GM12878 (cell line): Measurements from ENCODE around the gene SEC23IP. TPM values are rescaled to one million over a fixed set of nuclear protein-coding genes. Genes with fewer than 3 reads are reported as not detected.

ENCODE experiments used
- ATAC-seq: fragments of 200-7000 bp; cut with Tn5 transposase; 3 replicates; pipeline ENCODE4 v1.9.1; 2020; ENCODE audit warnings: mild to moderate bottlenecking, moderate library complexity
- BruUV-seq: library from RNA; stranded (reverse); fragments of 400-500 nt; replicated peaks from 2 replicates; lab custom pipeline; 2021; lab: Mats Ljungman, UMichigan
- CTCF ChIA-PET: fragments of 300-600 bp; sonication (Branson Sonifier 250); formaldehyde crosslinking; extraction: SDS; loops from one replicate; lab custom pipeline; 2021; ENCODE audit warnings: inconsistent platforms; lab: Yijun Ruan, JAX
- POLR2A ChIA-PET: fragments of 350-600 bp; formaldehyde crosslinking; extraction: SDS; loops from one replicate; lab custom pipeline; 2021; ENCODE audit warnings: inconsistent platforms; lab: Charles Lee
- RAD21 ChIA-PET: fragments of 300-600 bp; sonication (Branson Sonifier 250); formaldehyde crosslinking; loops from one replicate; lab custom pipeline; 2023; ENCODE audit warnings: antibody characterized with exemption; ENCODE audit not compliant: unreplicated experiment; lab: Charles Lee
- SMC1A ChIA-PET: fragments of 300-600 bp; sonication (Branson Sonifier 250); formaldehyde crosslinking; loops from one replicate; lab custom pipeline; 2023; ENCODE audit not compliant: unreplicated experiment, uncharacterized antibody; lab: Charles Lee
- DNase-seq: peaks from one replicate; pipeline ENCODE4 v3.0.0-alpha.2; 2011; ENCODE audit warnings: low read depth, low spot score
- FAIRE-seq: peaks from 3 replicates; lab custom pipeline; 2011; peaks lifted over from hg19 to GRCh38; lab: Jason Lieb, UNC
- H2AFZ ChIP-seq: 2 replicates; pipeline ENCODE4 v1.6.0; 2011; ENCODE audit warnings: low read depth, low read length, control low read depth; ENCODE audit not compliant: control insufficient read depth
- H3K27ac ChIP-seq: 2 replicates; pipeline ENCODE4 v1.5.1; 2011; ENCODE audit warnings: control low read depth; ENCODE audit not compliant: control insufficient read depth, insufficient read depth
- H3K27me3 ChIP-seq, 2 experiments: replicated peaks in 1 of 2; 2 replicates each; pipeline versions ENCODE4 v1.6.0 to v1.6.1; 2011; ENCODE audit warnings: low read length in 1 of 2; ENCODE audit not compliant: control insufficient read depth in 2 of 2, insufficient read depth in 2 of 2
- H3K36me3 ChIP-seq, 2 experiments: 2 replicates each; pipeline ENCODE4 v1.5.1; 2011; ENCODE audit warnings: low read length in 1 of 2; ENCODE audit not compliant: control insufficient read depth in 2 of 2, insufficient read depth in 2 of 2
- H3K4me1 ChIP-seq: 2 replicates; pipeline ENCODE4 v1.6.1; 2011; ENCODE audit warnings: mild to moderate bottlenecking, low read length, moderate library complexity, mixed read lengths; ENCODE audit not compliant: control insufficient read depth, insufficient read depth
- H3K4me2 ChIP-seq: 2 replicates; pipeline ENCODE4 v1.6.0; 2011; ENCODE audit warnings: control low read depth; ENCODE audit not compliant: control insufficient read depth, insufficient read depth
- H3K4me3 ChIP-seq: fragments of 200-600 bp; sonication (generic); 2 replicates; pipeline ENCODE4 v1.5.1; 2016
- H3K79me2 ChIP-seq: 2 replicates; pipeline ENCODE4 v1.6.0; 2011; ENCODE audit warnings: low read length; ENCODE audit not compliant: control insufficient read depth, insufficient read depth
- H3K9ac ChIP-seq: 2 replicates; pipeline ENCODE4 v1.8.0; 2011; ENCODE audit warnings: low read length, control low read depth, mixed read lengths; ENCODE audit not compliant: control insufficient read depth, insufficient read depth
- H3K9me3 ChIP-seq: replicated peaks from 3 replicates; pipeline ENCODE4 v1.5.1; 2011; ENCODE audit warnings: mild to moderate bottlenecking, low read length; ENCODE audit not compliant: control insufficient read depth, insufficient read depth
- H4K20me1 ChIP-seq: 2 replicates; pipeline ENCODE4 v1.6.0; 2011; ENCODE audit not compliant: control insufficient read depth, insufficient read depth
- MEF2B ChIP-seq: fragments of 450-650 bp; IDR thresholded peaks from 2 replicates; pipeline ENCODE4 v1.6.1; 2018; ENCODE audit warnings: mild to moderate bottlenecking, moderate library complexity; ENCODE audit not compliant: partially characterized antibody, poor library complexity, severe bottlenecking
- ZSCAN29 ChIP-seq: fragments of 450-650 bp; IDR thresholded peaks from 2 replicates; pipeline ENCODE4 v1.6.1; 2017; ENCODE audit warnings: mild to moderate bottlenecking, moderate library complexity
- WGBS: methylation state at CpG from one replicate; pipeline ENCODE4 v1.1.6; 2016; ENCODE audit warnings: low lambda C conversion rate; ENCODE audit not compliant: insufficient replicate concordance, insufficient coverage; ENCODE audit errors: missing lambda C conversion rate; 5-methylcytosine and 5-hydroxymethylcytosine counted together
- in situ Hi-C: fragments of 300-500 bp; cut with MboI; formaldehyde crosslinking; loops from 9 replicates; pipeline ENCODE4 v1.14.3; 2018; ENCODE audit warnings: mixed read lengths
- intact Hi-C: fragments of 100-400 bp; cut with micrococcal nuclease; formaldehyde crosslinking; loops from one replicate; pipeline ENCODE4 v1.14.2; 2022; ENCODE audit not compliant: unreplicated experiment
- polyA plus RNA-seq, 11 experiments: library from polyadenylated mRNA; depleted of rRNA in 4 of 11; unstranded in 6 of 11; stranded (reverse) in 5 of 11; fragments of >200 nt; fragmentation: Nextera tagmentation in 4 of 11; fragmentation: Illumina TruSeq in 1 of 11; extraction: Ambion mirVana in 4 of 11; extraction: Trizol in 1 of 11; gene quantifications; 1 replicate in 1 of 11; 2 replicates in 10 of 11; pipeline versions ENCODE4 v1.2.1 to v1.2.3, GENCODE V29; 2011 to 2016; ENCODE audit warnings: inconsistent platforms in 2 of 11, missing spikeins in 2 of 11, low read depth in 1 of 11
- total RNA-seq, 4 experiments: library from RNA; depleted of rRNA in 3 of 4; stranded (reverse); fragments of >200 nt in 3 of 4; fragmentation: Illumina TruSeq in 1 of 4; extraction: Trizol in 1 of 4; gene quantifications; 2 replicates each; pipeline versions ENCODE4 v1.2.1 to v1.2.3, GENCODE V29; 2013 to 2021
- TF ChIP-seq, protein P1 (sequence below): IDR thresholded peaks from 2 replicates; pipeline ENCODE4 v1.6.1; 2012; ENCODE audit warnings: low read depth, low read length, improper control_type of control experiment
- TF ChIP-seq, protein P2 (sequence below): fragments of 450-650 bp; formaldehyde crosslinking; IDR thresholded peaks from 2 replicates; pipeline ENCODE4 v1.5.0; 2022; ENCODE audit warnings: mild to moderate bottlenecking, missing genetic modification characterization
- TF ChIP-seq, protein P3 (sequence below): fragments of 450-650 bp; IDR thresholded peaks from 2 replicates; pipeline ENCODE4 v1.6.1; 2014; ENCODE audit warnings: mild to moderate bottlenecking
- TF ChIP-seq, protein P4 (sequence below): fragments of 450-650 bp; IDR thresholded peaks from 2 replicates; pipeline ENCODE4 v1.6.1; 2016; ENCODE audit warnings: mild to moderate bottlenecking

The SEC23IP gene
- total and polyA plus RNA-seq, 10 of the 15 experiments (the other 5 are each of a cell fraction or from before 2014, with no cell fraction given), result 15.1 to 82.5 (median 36.0) TPM

DNA sequence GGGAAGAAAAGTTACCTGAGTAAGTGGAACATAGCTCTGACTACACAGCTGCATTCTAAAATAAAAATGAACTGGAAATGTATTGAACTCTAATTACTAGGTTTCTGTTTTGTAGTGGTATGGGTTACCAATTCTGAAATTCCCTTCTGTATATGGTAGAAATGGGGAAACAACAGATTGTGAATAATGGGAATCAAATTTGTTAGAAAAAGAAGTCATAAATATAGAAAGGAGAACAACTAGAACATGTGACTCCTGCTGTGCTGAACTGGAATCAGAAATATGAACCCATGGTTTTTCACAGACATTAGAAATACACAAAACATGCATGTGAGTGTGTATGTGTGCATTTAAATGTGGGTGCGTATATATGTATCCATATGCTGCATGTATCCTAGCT is 46.9 kb upstream of the SEC23IP start:
- Histone ChIP-seq H3K9ac (no peak overlapping the region), H3K4me2 (no peak overlapping the region), H3K27me3 (no peaks in the 10 kb centered on the region), H3K4me3 (no peak overlapping the region), H3K9me3 (no peaks in the 10 kb centered on the region), H4K20me1 (no peaks in the 10 kb centered on the region), H3K4me1 (no peaks in the 10 kb centered on the region), H2AFZ (no peak overlapping the region), H3K79me2 (no peaks in the 10 kb centered on the region), H3K36me3 (peaks cover 21 to 29% of the 10 kb centered on the region in 2 experiments), H3K27ac (no peak overlapping the region)
- TF ChIP-seq, protein P1, sequence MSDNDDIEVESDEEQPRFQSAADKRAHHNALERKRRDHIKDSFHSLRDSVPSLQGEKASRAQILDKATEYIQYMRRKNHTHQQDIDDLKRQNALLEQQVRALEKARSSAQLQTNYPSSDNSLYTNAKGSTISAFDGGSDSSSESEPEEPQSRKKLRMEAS, result no peak
- TF ChIP-seq, protein P2, sequence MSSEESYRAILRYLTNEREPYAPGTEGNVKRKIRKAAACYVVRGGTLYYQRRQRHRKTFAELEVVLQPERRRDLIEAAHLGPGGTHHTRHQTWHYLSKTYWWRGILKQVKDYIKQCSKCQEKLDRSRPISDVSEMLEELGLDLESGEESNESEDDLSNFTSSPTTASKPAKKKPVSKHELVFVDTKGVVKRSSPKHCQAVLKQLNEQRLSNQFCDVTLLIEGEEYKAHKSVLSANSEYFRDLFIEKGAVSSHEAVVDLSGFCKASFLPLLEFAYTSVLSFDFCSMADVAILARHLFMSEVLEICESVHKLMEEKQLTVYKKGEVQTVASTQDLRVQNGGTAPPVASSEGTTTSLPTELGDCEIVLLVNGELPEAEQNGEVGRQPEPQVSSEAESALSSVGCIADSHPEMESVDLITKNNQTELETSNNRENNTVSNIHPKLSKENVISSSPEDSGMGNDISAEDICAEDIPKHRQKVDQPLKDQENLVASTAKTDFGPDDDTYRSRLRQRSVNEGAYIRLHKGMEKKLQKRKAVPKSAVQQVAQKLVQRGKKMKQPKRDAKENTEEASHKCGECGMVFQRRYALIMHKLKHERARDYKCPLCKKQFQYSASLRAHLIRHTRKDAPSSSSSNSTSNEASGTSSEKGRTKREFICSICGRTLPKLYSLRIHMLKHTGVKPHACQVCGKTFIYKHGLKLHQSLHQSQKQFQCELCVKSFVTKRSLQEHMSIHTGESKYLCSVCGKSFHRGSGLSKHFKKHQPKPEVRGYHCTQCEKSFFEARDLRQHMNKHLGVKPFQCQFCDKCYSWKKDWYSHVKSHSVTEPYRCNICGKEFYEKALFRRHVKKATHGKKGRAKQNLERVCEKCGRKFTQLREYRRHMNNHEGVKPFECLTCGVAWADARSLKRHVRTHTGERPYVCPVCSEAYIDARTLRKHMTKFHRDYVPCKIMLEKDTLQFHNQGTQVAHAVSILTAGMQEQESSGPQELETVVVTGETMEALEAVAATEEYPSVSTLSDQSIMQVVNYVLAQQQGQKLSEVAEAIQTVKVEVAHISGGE, result no peak
- TF ChIP-seq, protein P3, sequence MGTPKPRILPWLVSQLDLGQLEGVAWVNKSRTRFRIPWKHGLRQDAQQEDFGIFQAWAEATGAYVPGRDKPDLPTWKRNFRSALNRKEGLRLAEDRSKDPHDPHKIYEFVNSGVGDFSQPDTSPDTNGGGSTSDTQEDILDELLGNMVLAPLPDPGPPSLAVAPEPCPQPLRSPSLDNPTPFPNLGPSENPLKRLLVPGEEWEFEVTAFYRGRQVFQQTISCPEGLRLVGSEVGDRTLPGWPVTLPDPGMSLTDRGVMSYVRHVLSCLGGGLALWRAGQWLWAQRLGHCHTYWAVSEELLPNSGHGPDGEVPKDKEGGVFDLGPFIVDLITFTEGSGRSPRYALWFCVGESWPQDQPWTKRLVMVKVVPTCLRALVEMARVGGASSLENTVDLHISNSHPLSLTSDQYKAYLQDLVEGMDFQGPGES, result no peak
- TF ChIP-seq ZSCAN29 (no peak), MEF2B (no peak)
- TF ChIP-seq, protein P4, sequence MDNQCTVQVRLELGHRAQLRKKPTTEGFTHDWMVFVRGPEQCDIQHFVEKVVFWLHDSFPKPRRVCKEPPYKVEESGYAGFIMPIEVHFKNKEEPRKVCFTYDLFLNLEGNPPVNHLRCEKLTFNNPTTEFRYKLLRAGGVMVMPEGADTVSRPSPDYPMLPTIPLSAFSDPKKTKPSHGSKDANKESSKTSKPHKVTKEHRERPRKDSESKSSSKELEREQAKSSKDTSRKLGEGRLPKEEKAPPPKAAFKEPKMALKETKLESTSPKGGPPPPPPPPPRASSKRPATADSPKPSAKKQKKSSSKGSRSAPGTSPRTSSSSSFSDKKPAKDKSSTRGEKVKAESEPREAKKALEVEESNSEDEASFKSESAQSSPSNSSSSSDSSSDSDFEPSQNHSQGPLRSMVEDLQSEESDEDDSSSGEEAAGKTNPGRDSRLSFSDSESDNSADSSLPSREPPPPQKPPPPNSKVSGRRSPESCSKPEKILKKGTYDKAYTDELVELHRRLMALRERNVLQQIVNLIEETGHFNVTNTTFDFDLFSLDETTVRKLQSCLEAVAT, result no peak
- SMC1A ChIA-PET, result interaction anchor here (1.5 to 2.4 kb wide), 4 partner anchors 14 to 158 kb away, joined by 5 to 12 read pairs (median 8); no protein-coding TSS in a partner anchor
- RAD21 ChIA-PET, result interaction anchor here (1.5 kb wide), 1 partner anchor 13 kb away, joined by 3 read pairs; no protein-coding TSS in a partner anchor
- no TSS peak for BruUV-seq
- in situ Hi-C loops, result no loop called here
- WGBS, result 100% methylated on average over 1 of the region's 1 CpG
- no peak for FAIRE-seq
- POLR2A ChIA-PET, result no interaction called here
- no peak for DNase-seq
- ATAC-seq, result no peak
- CTCF ChIA-PET, result interaction anchor here (1.0 to 1.8 kb wide), 4 partner anchors 10 to 158 kb away, joined by 3 to 8 read pairs (median 5); no protein-coding TSS in a partner anchor
- intact Hi-C loops, result no loop called here
